Epithelial cell of prostate (primary cell): ENCODE data around the gene KANK3.
"Not testable (repeated sequence)": the region's sequence is repeated elsewhere in the genome, so short reads cannot be mapped to it uniquely, and the experiment has no call there.

ENCODE experiments used
- DNase-seq: peaks from one replicate; pipeline ENCODE4 v3.0.0-alpha.2; 2011; ENCODE audit warnings: low read depth, low spot score
- H3K27ac ChIP-seq: fragments of 450-650 bp; 2 replicates; pipeline ENCODE4 v1.5.1; 2017; ENCODE audit warnings: mild to moderate bottlenecking

Gene KANK3

DNA sequence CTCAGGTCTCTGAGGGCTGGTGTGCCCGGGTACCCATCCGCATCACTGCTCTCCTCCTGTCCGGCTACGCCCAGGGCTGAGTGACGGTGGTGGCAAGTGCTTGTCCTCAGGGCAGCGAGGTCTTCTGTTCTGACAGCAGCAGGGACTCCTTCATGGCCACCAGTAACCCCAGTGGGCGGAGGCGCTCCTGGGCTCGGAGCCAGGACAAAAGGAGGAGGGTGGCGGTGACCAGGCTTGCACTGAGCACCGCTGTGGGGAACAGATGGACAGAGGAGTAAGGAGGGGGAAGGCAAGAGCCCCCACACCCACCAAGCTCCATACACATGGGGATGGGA, 40.7 kb downstream of the KANK3 start:
- DNase-seq = no peak
- H3K27ac ChIP-seq = no peak overlapping the region

- not testable (repeated sequence) for DNase-seq, H3K27ac ChIP-seq
Measured at GRCh38 chr19:8291337-8291736, 51.7 kb downstream of the KANK3 start.

- H3K27ac ChIP-seq, DNase-seq: not testable (repeated sequence)
Measured at GRCh38 chr19:8276508-8276907, 66.6 kb downstream of the KANK3 start.
